ENCODE data around the gene NPC1. TPM values are rescaled to one million over a fixed set of nuclear protein-coding genes. Genes with fewer than 3 reads are reported as not detected.
A peak's percentile ranks its signal among the peaks of the same experiment; 100 is the strongest.

NPC1 gene
- polyA plus RNA-seq, 2 of the 4 experiments (the other 2 are of a cell fraction): 42.5 to 61.4 TPM

DNA sequence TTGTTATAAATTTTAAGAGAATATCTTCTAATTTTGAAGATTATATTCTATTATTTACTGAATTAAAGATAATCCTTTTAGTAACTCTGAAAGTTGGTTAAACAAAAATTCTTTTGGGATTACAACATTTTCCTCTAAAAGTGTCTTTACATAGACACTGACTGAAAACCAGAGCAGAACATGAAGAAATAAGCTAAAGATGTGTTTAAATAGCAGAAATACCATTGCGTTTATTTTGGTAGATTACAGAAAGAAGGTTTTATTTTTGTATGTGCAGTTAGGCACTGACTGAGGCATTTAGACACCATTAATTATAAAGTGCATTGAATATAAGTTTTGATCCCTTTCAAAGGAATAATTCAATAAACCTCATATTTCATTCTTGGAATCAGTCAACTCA is 13.5 kb upstream of the NPC1 start:
- no peaks in the 10 kb centered on the region for H3K4me1 ChIP-seq
- DNase-seq (ENCODE audit: low read depth in 1 of 2, low spot score in 1 of 2) (no peak), FAIRE-seq (no peak), ATAC-seq (no peak)
- no peak overlapping the region for H3K4me3 ChIP-seq
- POLR2A ChIA-PET: no interaction called here
- WGBS (ENCODE audit: missing lambda C conversion rate): 92% methylated on average over 1 of the region's 1 CpG
- no peaks in the 10 kb centered on the region for H3K9me3 ChIP-seq
- CTCF ChIA-PET: interaction anchor here (3.0 kb wide), 1 partner anchor 103 kb away, joined by 10 read pairs; no protein-coding TSS in a partner anchor
- H3K4me2 ChIP-seq: no peak overlapping the region
- H3K27ac ChIP-seq: no peak overlapping the region
- no peak for TF ChIP-seq KDM5A (IDR thresholded peaks at IDR 0.05)
- TF ChIP-seq KDM1A (IDR thresholded peaks at IDR 0.05; ENCODE audit: low read depth): no peak
- TF ChIP-seq NFE2L2 (conservative IDR thresholded peaks at IDR 0.05; ENCODE audit: low read length): no peak
- TF ChIP-seq ZSCAN20 (CRISPR knock-in tag; IDR thresholded peaks at IDR 0.05): no peak
- TF ChIP-seq, protein P1, sequence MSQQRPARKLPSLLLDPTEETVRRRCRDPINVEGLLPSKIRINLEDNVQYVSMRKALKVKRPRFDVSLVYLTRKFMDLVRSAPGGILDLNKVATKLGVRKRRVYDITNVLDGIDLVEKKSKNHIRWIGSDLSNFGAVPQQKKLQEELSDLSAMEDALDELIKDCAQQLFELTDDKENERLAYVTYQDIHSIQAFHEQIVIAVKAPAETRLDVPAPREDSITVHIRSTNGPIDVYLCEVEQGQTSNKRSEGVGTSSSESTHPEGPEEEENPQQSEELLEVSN (IDR thresholded peaks at IDR 0.05; ENCODE audit: borderline replicate concordance, low read depth): no peak
- TF ChIP-seq ZFP36 (IDR thresholded peaks at IDR 0.05; ENCODE audit: borderline replicate concordance, partially characterized antibody): no peak
- TF ChIP-seq, protein P2, sequence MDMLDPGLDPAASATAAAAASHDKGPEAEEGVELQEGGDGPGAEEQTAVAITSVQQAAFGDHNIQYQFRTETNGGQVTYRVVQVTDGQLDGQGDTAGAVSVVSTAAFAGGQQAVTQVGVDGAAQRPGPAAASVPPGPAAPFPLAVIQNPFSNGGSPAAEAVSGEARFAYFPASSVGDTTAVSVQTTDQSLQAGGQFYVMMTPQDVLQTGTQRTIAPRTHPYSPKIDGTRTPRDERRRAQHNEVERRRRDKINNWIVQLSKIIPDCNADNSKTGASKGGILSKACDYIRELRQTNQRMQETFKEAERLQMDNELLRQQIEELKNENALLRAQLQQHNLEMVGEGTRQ (IDR thresholded peaks at IDR 0.05): no peak

DNA sequence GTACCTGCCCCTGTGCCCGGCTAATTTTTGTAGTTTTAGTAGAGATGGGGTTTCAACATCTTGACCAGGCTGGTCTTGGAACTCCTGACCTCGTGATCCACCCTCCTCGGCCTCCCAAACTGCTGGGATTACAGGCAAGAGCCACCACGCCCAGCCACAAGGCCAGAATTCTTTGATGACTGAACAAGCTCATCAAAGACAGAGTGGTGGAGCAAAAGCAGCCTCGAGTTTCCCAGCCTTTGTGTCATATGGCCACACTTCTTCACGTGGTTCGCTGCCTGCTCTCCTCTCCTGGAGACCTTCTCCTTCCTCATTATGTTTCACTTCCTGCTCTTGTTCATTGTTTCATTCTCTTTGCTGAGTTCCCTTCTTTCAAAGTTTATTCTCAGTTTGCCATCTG is 9.9 kb upstream of the NPC1 start:
- DNase-seq (ENCODE audit: low read depth in 1 of 2, low spot score in 1 of 2) (no peak), ATAC-seq (no peak), FAIRE-seq (no peak)
- Histone ChIP-seq H3K9me3 (no peaks in the 10 kb centered on the region), H3K4me2 (no peak overlapping the region), H3K4me1 (peaks cover 26% of the 10 kb centered on the region), H3K4me3 (no peak overlapping the region), H3K27ac (peak overlapping the region in 1 of 2 experiments; percentile 99; a peak in 3 of 6 replicates)
- TF ChIP-seq, protein P3, sequence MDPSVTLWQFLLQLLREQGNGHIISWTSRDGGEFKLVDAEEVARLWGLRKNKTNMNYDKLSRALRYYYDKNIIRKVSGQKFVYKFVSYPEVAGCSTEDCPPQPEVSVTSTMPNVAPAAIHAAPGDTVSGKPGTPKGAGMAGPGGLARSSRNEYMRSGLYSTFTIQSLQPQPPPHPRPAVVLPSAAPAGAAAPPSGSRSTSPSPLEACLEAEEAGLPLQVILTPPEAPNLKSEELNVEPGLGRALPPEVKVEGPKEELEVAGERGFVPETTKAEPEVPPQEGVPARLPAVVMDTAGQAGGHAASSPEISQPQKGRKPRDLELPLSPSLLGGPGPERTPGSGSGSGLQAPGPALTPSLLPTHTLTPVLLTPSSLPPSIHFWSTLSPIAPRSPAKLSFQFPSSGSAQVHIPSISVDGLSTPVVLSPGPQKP (IDR thresholded peaks at IDR 0.05; ENCODE audit: low read depth, low read length): no peak
- no peak for TF ChIP-seq FOSL2 (IDR thresholded peaks at IDR 0.05)
- no peak for TF ChIP-seq FOSL2 (CRISPR knock-in tag; IDR thresholded peaks at IDR 0.05)
- TF ChIP-seq RARB (CRISPR knock-in tag; IDR thresholded peaks at IDR 0.05): no peak
- no peak for TF ChIP-seq RCOR1 (IDR thresholded peaks at IDR 0.05; ENCODE audit: low read depth, low read length)
- TF ChIP-seq POLR2A (IDR thresholded peaks at IDR 0.05; ENCODE audit: low read length): no peak
- ChIA-PET POLR2A (no interaction called here), CTCF (interaction anchor here (1.0 kb wide), 1 partner anchor 26 kb away, joined by 3 read pairs; no protein-coding TSS in a partner anchor)
- 80% methylated on average over 7 of the region's 7 CpGs for WGBS (ENCODE audit: missing lambda C conversion rate)

DNA sequence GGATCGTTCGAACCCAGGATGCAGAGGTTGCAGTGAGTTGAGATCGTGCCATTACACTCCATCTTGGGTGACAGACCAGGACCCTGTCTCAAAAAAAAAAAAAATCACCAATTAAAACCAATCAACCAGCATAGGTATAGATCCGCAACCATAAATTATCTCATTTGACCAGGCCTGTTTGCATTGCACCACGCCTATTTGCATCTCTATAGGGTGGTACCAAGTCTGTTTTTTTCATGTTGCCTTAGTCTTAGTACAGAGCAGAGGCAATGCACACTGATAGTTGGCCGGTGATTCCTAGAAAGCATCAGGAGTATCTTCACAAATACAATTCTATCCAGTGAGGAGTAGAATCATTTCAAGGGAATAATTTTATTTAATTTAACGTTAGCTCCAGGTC is 9.3 kb upstream of the NPC1 start:
- Histone ChIP-seq H3K27ac (peak overlapping the region in 1 of 2 experiments; percentile 99; a peak in 2 of 6 replicates), H3K4me3 (no peak overlapping the region), H3K4me2 (no peak overlapping the region), H3K9me3 (no peaks in the 10 kb centered on the region), H3K4me1 (peaks cover 32% of the 10 kb centered on the region)
- ATAC-seq: no peak
- TF ChIP-seq, protein P4, sequence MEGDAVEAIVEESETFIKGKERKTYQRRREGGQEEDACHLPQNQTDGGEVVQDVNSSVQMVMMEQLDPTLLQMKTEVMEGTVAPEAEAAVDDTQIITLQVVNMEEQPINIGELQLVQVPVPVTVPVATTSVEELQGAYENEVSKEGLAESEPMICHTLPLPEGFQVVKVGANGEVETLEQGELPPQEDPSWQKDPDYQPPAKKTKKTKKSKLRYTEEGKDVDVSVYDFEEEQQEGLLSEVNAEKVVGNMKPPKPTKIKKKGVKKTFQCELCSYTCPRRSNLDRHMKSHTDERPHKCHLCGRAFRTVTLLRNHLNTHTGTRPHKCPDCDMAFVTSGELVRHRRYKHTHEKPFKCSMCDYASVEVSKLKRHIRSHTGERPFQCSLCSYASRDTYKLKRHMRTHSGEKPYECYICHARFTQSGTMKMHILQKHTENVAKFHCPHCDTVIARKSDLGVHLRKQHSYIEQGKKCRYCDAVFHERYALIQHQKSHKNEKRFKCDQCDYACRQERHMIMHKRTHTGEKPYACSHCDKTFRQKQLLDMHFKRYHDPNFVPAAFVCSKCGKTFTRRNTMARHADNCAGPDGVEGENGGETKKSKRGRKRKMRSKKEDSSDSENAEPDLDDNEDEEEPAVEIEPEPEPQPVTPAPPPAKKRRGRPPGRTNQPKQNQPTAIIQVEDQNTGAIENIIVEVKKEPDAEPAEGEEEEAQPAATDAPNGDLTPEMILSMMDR (IDR thresholded peaks at IDR 0.05): no peak
- TF ChIP-seq, protein P3 (IDR thresholded peaks at IDR 0.05; ENCODE audit: low read depth, low read length): no peak
- no peak for TF ChIP-seq CBX2 (IDR thresholded peaks at IDR 0.05; ENCODE audit: borderline replicate concordance, low read depth)
- no peak for TF ChIP-seq CEBPB (IDR thresholded peaks at IDR 0.05)
- no peak for TF ChIP-seq MYC (IDR thresholded peaks at IDR 0.05; ENCODE audit: borderline replicate concordance, low read length)
- TF ChIP-seq POLR2A (IDR thresholded peaks at IDR 0.05; ENCODE audit: low read length): no peak
- WGBS (ENCODE audit: missing lambda C conversion rate): 92% methylated on average over 7 of the region's 7 CpGs
- ChIA-PET CTCF (interaction anchor here (0.6 to 1.0 kb wide), 2 partner anchors 26 to 1022 kb away, joined by 3 to 5 read pairs; no protein-coding TSS in a partner anchor), POLR2A (no interaction called here)
- no peak for FAIRE-seq
- no peak for DNase-seq (ENCODE audit: low read depth in 1 of 2, low spot score in 1 of 2)

Data from A549 (cell line).